HG03025 (cell line): ENCODE measurements around the gene PTPRK.

Source experiments
- ATAC-seq: cut with Tn5 transposase; IDR thresholded peaks from one replicate; pipeline ENCODE4 v1.9.1; 2021; ENCODE audit warnings: mild to moderate bottlenecking, moderate library complexity; ENCODE audit not compliant: unreplicated experiment, low FRiP score

Gene PTPRK

GRCh38 chr6:128256095-128256494, 264.3 kb downstream of the PTPRK start:
- no peak for ATAC-seq

GRCh38 chr6:128252341-128253176, 267.8 kb downstream of the PTPRK start:
- peak; percentile 72 for ATAC-seq

GRCh38 chr6:128251445-128252340, 268.7 kb downstream of the PTPRK start:
- no peak for ATAC-seq

- no peak for ATAC-seq
These were observed 269.9 kb downstream of the PTPRK start for GRCh38 chr6:128250370-128251070.

GRCh38 chr6:128249429-128249828, 271.0 kb downstream of the PTPRK start:
- no peak for ATAC-seq

GRCh38 chr6:128246472-128247260, 273.7 kb downstream of the PTPRK start:
- ATAC-seq: no peak

GRCh38 chr6:128244751-128245405, 275.5 kb downstream of the PTPRK start:
- ATAC-seq: no peak

- ATAC-seq: no peak
These were observed 277.5 kb downstream of the PTPRK start for GRCh38 chr6:128242765-128243403.

- no peak for ATAC-seq
These were observed 279.2 kb downstream of the PTPRK start for GRCh38 chr6:128241216-128241615.

- peak; percentile 69 for ATAC-seq
These were observed 280.4 kb downstream of the PTPRK start for GRCh38 chr6:128240024-128240428.

GRCh38 chr6:128239146-128239545, 281.3 kb downstream of the PTPRK start:
- ATAC-seq: no peak

GRCh38 chr6:128238225-128238624, 282.2 kb downstream of the PTPRK start:
- ATAC-seq: no peak

- no peak for ATAC-seq
These were observed 284.8 kb downstream of the PTPRK start for GRCh38 chr6:128235556-128235955.

- no peak for ATAC-seq
These were observed 286.9 kb downstream of the PTPRK start for GRCh38 chr6:128233531-128233930.

- ATAC-seq: no peak
These were observed 290.0 kb downstream of the PTPRK start for GRCh38 chr6:128230267-128230989.

- no peak for ATAC-seq
These were observed 294.8 kb downstream of the PTPRK start for GRCh38 chr6:128225612-128226011.

GRCh38 chr6:128216917-128217316, 303.5 kb downstream of the PTPRK start:
- no peak for ATAC-seq

- no peak for ATAC-seq
These were observed 310.6 kb downstream of the PTPRK start for GRCh38 chr6:128209771-128210170.
